Activated gamma-delta T cell treated with anti-CD3 and anti-CD28 coated beads, Interleukin-2, amount 50 U/mL, for 16 hours (primary cell): ENCODE measurements around the gene ST8SIA5.
"Not testable (repeated sequence)": the region's sequence is repeated elsewhere in the genome, so short reads cannot be mapped to it uniquely, and the experiment has no call there.

Source experiments
- DNase-seq: peaks from one replicate; pipeline ENCODE4 v3.0.0-alpha.2; 2020; ENCODE audit warnings: low read depth

ST8SIA5 gene

GRCh38 chr18:46756559-46757201, at the start of gene ST8SIA5:
TSS of gene ST8SIA5 (minus strand) at chr18:46757053. CDS start at chr18:46756508, 545 bp downstream.
- no peak for DNase-seq

GRCh38 chr18:46795945-46796344, 39.1 kb upstream of the ST8SIA5 start:
- not testable (repeated sequence) for DNase-seq

- DNase-seq, result no peak
Measured at GRCh38 chr18:46794607-46795006, 37.8 kb upstream of the ST8SIA5 start.

- DNase-seq, result no peak
Measured at GRCh38 chr18:46793565-46793964, 36.7 kb upstream of the ST8SIA5 start.

- DNase-seq, result no peak
Measured at GRCh38 chr18:46789088-46789487, 32.2 kb upstream of the ST8SIA5 start.

- no peak for DNase-seq
Measured at GRCh38 chr18:46787674-46788073, 30.8 kb upstream of the ST8SIA5 start.

GRCh38 chr18:46772357-46772756, 15.5 kb upstream of the ST8SIA5 start:
- no peak for DNase-seq

GRCh38 chr18:46771141-46771540, 14.3 kb upstream of the ST8SIA5 start:
- no peak for DNase-seq

GRCh38 chr18:46770708-46771107, 13.9 kb upstream of the ST8SIA5 start:
- no peak for DNase-seq

GRCh38 chr18:46768166-46768921, 11.5 kb upstream of the ST8SIA5 start:
- no peak for DNase-seq

GRCh38 chr18:46767217-46767616, 10.4 kb upstream of the ST8SIA5 start:
- no peak for DNase-seq

GRCh38 chr18:46764586-46764985, 7.7 kb upstream of the ST8SIA5 start:
- DNase-seq, result no peak

- no peak for DNase-seq
Measured at GRCh38 chr18:46761059-46761769, 4.4 kb upstream of the ST8SIA5 start.

GRCh38 chr18:46759890-46760289, 3.0 kb upstream of the ST8SIA5 start:
- DNase-seq, result no peak

GRCh38 chr18:46756025-46756558, 761 bp downstream of the ST8SIA5 start:
- no peak for DNase-seq

- no peak for DNase-seq
Measured at GRCh38 chr18:46755315-46756024, 1.4 kb downstream of the ST8SIA5 start.

GRCh38 chr18:46754661-46755292, 2.1 kb downstream of the ST8SIA5 start:
- DNase-seq, result no peak

GRCh38 chr18:46754188-46754587, 2.7 kb downstream of the ST8SIA5 start:
- no peak for DNase-seq

- DNase-seq, result no peak
Measured at GRCh38 chr18:46751882-46752281, 5.0 kb downstream of the ST8SIA5 start.

- DNase-seq, result no peak
Measured at GRCh38 chr18:46750626-46751025, 6.2 kb downstream of the ST8SIA5 start.

- no peak for DNase-seq
Measured at GRCh38 chr18:46748466-46748865, 8.4 kb downstream of the ST8SIA5 start.

- no peak for DNase-seq
Measured at GRCh38 chr18:46740046-46740445, 16.8 kb downstream of the ST8SIA5 start.
